ENCODE data around the gene FOSB. TPM values are rescaled to one million over a fixed set of nuclear protein-coding genes. Genes with fewer than 3 reads are reported as not detected.

Gene FOSB
- total RNA-seq, 3 donors from 2014 or later = 0.58 to 10.3 (median 1.6) TPM

GRCh38 chr19:45464852-45465441 lies 2.8 kb upstream of the FOSB start:
- intact Hi-C loops (cut with DNase I, micrococcal nuclease) = no loop called here
- DNase-seq (no peak), ATAC-seq (no peak)
- Histone ChIP-seq H3K36me3 (ENCODE audit: low read depth) (no peaks in the 10 kb centered on the region), H3K9me3 (no peaks in the 10 kb centered on the region), H3K4me1 (ENCODE audit: low read depth) (peaks cover 20% of the 10 kb centered on the region), H3K4me3 (no peak overlapping the region)
- TF ChIP-seq CTCF (IDR thresholded peaks at IDR 0.05) = no peak

- Histone ChIP-seq H3K36me3 (ENCODE audit: low read depth) (no peaks in the 10 kb centered on the region), H3K4me3 (no peak overlapping the region), H3K4me1 (ENCODE audit: low read depth) (peaks cover 24% of the 10 kb centered on the region), H3K9me3 (no peaks in the 10 kb centered on the region)
- intact Hi-C loops (cut with DNase I, micrococcal nuclease) = no loop called here
- ATAC-seq (no peak), DNase-seq (no peak)
- TF ChIP-seq CTCF (IDR thresholded peaks at IDR 0.05) = no peak
Measured at GRCh38 chr19:45467115-45467455, 711 bp upstream of the FOSB start.

GRCh38 chr19:45468159-45468651 lies 409 bp downstream of the FOSB start:
- H3K36me3 ChIP-seq (ENCODE audit: low read depth) = no peaks in the 10 kb centered on the region
- DNase-seq (peak in 2 of 3 donors; percentile 62 to 78), ATAC-seq (peak; percentile 0)
- H3K9me3 ChIP-seq = no peaks in the 10 kb centered on the region
- intact Hi-C loops (cut with DNase I, micrococcal nuclease) = no loop called here
- H3K4me1 ChIP-seq (ENCODE audit: low read depth) = peaks cover 24% of the 10 kb centered on the region
- no peak for TF ChIP-seq CTCF (IDR thresholded peaks at IDR 0.05)
- H3K4me3 ChIP-seq = no peak overlapping the region

DNA sequence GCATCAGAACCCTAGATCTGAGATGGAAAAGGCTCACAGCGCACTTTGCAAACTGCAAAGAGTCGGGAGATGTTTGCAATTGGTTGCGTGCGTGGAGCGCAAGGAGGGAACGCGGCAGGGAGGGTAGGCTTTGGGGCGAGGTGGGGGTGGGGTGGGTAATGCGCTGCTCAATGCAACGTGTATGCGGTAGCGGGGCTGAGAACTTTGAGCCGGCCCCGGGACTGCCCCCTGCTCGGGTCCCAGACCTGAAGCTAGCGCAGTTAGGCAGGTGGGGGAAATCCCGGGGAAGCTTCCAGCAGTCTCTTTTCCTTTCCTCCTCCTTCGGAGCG lies 971 bp downstream of the FOSB start:
- peaks cover 24% of the 10 kb centered on the region for H3K4me1 ChIP-seq (ENCODE audit: low read depth)
- no peaks in the 10 kb centered on the region for H3K9me3 ChIP-seq
- DNase-seq (no peak), ATAC-seq (peak; percentile 39)
- no peak for TF ChIP-seq CTCF (IDR thresholded peaks at IDR 0.05)
- intact Hi-C loops (cut with DNase I, micrococcal nuclease) = no loop called here
- H3K36me3 ChIP-seq (ENCODE audit: low read depth) = no peaks in the 10 kb centered on the region
- peak overlapping the region; percentile 9 for H3K4me3 ChIP-seq

DNA sequence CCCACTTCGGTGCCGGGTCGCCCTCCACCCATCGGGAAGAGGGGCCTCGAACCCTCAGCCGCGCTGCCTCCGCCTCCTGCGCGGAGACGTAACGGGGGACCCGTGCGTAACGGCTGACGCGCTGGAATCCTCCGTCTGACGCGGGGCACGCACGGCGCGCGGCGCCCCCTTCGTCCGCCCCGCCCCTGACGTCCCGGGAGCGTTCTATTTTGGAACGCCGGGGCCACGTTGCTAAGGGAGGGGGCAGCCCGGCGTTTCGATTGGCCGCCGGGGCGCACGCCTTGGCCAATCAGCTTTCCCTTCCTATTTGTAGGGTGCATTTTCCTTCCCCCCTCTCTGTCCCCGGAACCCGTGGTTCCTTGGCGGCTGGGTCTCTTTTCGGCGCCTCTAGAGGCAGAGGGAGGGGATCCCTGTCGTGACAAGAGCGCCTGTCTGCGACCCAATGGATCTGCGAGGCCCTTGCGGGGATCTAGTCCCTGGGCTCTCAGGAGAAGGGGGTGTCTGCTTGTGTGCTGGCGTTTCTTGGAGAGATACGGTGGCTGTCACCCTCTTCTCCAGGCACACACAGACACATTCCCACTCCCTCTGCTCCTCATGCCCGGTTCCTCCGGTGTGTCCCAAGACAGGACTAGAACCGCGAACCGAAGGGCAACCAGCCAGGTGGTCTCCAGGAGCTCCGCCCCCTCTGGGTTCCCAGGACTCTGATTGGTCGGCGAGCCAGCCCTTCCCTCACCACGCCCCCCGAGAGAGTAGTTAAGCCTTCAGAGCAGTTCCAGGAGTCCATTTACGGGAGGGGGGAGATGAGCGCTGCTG lies 1.5 kb downstream of the FOSB start:
- peak overlapping the region; percentile 9 for H3K4me3 ChIP-seq
- TF ChIP-seq CTCF (IDR thresholded peaks at IDR 0.05) = no peak
- DNase-seq = peak; percentile 94 to 96 (median 95)
- no peaks in the 10 kb centered on the region for H3K9me3 ChIP-seq
- no peaks in the 10 kb centered on the region for H3K36me3 ChIP-seq (ENCODE audit: low read depth)
- peak; percentile 88 for ATAC-seq
- intact Hi-C loops (cut with DNase I, micrococcal nuclease) = no loop called here
- peaks cover 24% of the 10 kb centered on the region for H3K4me1 ChIP-seq (ENCODE audit: low read depth)
